OCI-LY3 (cell line): ENCODE measurements around the gene PTCD2.

ENCODE experiments used
- H2AFZ ChIP-seq: fragments of 200-600, 300-600 bp; shearing (Covaris generic); 2 replicates; pipeline ENCODE4 v1.6.0; 2014; ENCODE audit warnings: antibody characterized with exemption, low read depth, low read length
- H3K27ac ChIP-seq: fragments of 200-600, 300-600 bp; sonication (generic); 2 replicates; pipeline ENCODE4 v1.5.1; 2014; ENCODE audit warnings: mild to moderate bottlenecking, low read length, moderate library complexity, mixed read lengths
- H3K27me3 ChIP-seq: fragments of 200-600, 300-600 bp; sonication (generic); 2 replicates; pipeline ENCODE4 v1.6.1; 2014; ENCODE audit warnings: low read depth, low read length, mixed read lengths
- H3K36me3 ChIP-seq: fragments of 200-600, 300-600 bp; sonication (generic); replicated peaks from 2 replicates; pipeline ENCODE3; 2014; ENCODE audit warnings: low read depth, low read length, mixed read lengths
- H3K4me1 ChIP-seq: fragments of 300-600, 200-600 bp; sonication (generic); 2 replicates; pipeline ENCODE4 v1.6.1; 2014; ENCODE audit warnings: low read length, mixed read lengths
- H3K4me2 ChIP-seq: fragments of 200-600, 300-600 bp; sonication (generic); 2 replicates; pipeline ENCODE4 v1.6.1; 2014; ENCODE audit warnings: low read length, mixed read lengths
- H3K4me3 ChIP-seq: fragments of 300-600, 200-600 bp; sonication (generic); 2 replicates; pipeline ENCODE4 v1.5.1; 2014; ENCODE audit warnings: antibody characterized with exemption, mild to moderate bottlenecking, low read length, moderate library complexity
- H3K79me2 ChIP-seq: fragments of 300-600, 200-600 bp; shearing (Covaris generic); 2 replicates; pipeline ENCODE4 v1.6.1; 2014; ENCODE audit warnings: mild to moderate bottlenecking, low read length, mixed read lengths
- H3K9ac ChIP-seq: fragments of 300-600, 200-600 bp; shearing (Covaris generic); 2 replicates; pipeline ENCODE4 v1.6.0; 2014; ENCODE audit warnings: mild to moderate bottlenecking, low read length, moderate library complexity
- H3K9me3 ChIP-seq: fragments of 200-600, 300-600 bp; shearing (Covaris generic); 2 replicates; pipeline ENCODE4 v1.6.1; 2014; ENCODE audit warnings: low read length, mixed read lengths; ENCODE audit not compliant: insufficient read depth
- H4K20me1 ChIP-seq: fragments of 200-600, 300-600 bp; sonication (generic); 2 replicates; pipeline ENCODE4 v1.6.1; 2016; ENCODE audit warnings: low read length, mixed read lengths; ENCODE audit not compliant: insufficient read depth
- CTCF ChIP-seq: fragments of 200-600, 300-600 bp; sonication (generic); IDR thresholded peaks from 2 replicates; pipeline ENCODE4 v1.5.1; 2014; ENCODE audit warnings: antibody characterized with exemption, low read length, low read depth
- EZH2phosphoT487 ChIP-seq: fragments of 200-600 bp; shearing (Covaris generic); IDR thresholded peaks from 2 replicates; pipeline ENCODE4 v1.6.1; 2018; ENCODE audit warnings: antibody characterized with exemption, mixed run types, low read depth

The PTCD2 gene

GRCh38 chr5:72282878-72283277 is 37.3 kb upstream of the PTCD2 start:
- no peak overlapping the region for H3K9ac ChIP-seq
- TF ChIP-seq CTCF = no peak
- no peak for TF ChIP-seq EZH2phosphoT487
- no peaks in the 10 kb centered on the region for H3K79me2 ChIP-seq
- no peak overlapping the region for H2AFZ ChIP-seq
- peaks cover 16% of the 10 kb centered on the region for H3K36me3 ChIP-seq
- H3K4me3 ChIP-seq = no peak overlapping the region
- no peaks in the 10 kb centered on the region for H3K27me3 ChIP-seq
- H3K4me1 ChIP-seq = peaks cover 10% of the 10 kb centered on the region
- H3K4me2 ChIP-seq = no peak overlapping the region
- H4K20me1 ChIP-seq = no peaks in the 10 kb centered on the region
- H3K9me3 ChIP-seq = no peaks in the 10 kb centered on the region
- H3K27ac ChIP-seq = no peak overlapping the region

GRCh38 chr5:72283358-72283757 is 36.8 kb upstream of the PTCD2 start:
- no peaks in the 10 kb centered on the region for H4K20me1 ChIP-seq

GRCh38 chr5:72284559-72285423 is 35.4 kb upstream of the PTCD2 start:
- Histone ChIP-seq H3K9me3 (no peaks in the 10 kb centered on the region), H3K79me2 (no peaks in the 10 kb centered on the region), H2AFZ (no peak overlapping the region), H3K4me1 (peaks cover 10% of the 10 kb centered on the region), H3K4me2 (no peak overlapping the region), H4K20me1 (no peaks in the 10 kb centered on the region), H3K36me3 (peaks cover 15% of the 10 kb centered on the region), H3K27ac (no peak overlapping the region), H3K27me3 (no peaks in the 10 kb centered on the region), H3K4me3 (no peak overlapping the region), H3K9ac (no peak overlapping the region)
- TF ChIP-seq CTCF (no peak), EZH2phosphoT487 (no peak)

More at GRCh38 chr5:72283358-72283757, 36.8 kb upstream of the PTCD2 start:
- peaks cover 16% of the 10 kb centered on the region for H3K36me3 ChIP-seq
- H3K9ac ChIP-seq = no peak overlapping the region
- H3K79me2 ChIP-seq = no peaks in the 10 kb centered on the region
- no peaks in the 10 kb centered on the region for H3K9me3 ChIP-seq
- H3K27me3 ChIP-seq = no peaks in the 10 kb centered on the region
- H3K27ac ChIP-seq = no peak overlapping the region
- H3K4me3 ChIP-seq = no peak overlapping the region
- peaks cover 10% of the 10 kb centered on the region for H3K4me1 ChIP-seq
- no peak for TF ChIP-seq CTCF
- no peak for TF ChIP-seq EZH2phosphoT487
- no peak overlapping the region for H3K4me2 ChIP-seq
- H2AFZ ChIP-seq = no peak overlapping the region

GRCh38 chr5:72285424-72285821 is 34.8 kb upstream of the PTCD2 start:
- Histone ChIP-seq H4K20me1 (no peaks in the 10 kb centered on the region), H3K27me3 (no peaks in the 10 kb centered on the region), H3K36me3 (peaks cover 17% of the 10 kb centered on the region), H3K4me3 (no peak overlapping the region), H3K9ac (no peak overlapping the region), H3K4me2 (no peak overlapping the region), H3K27ac (no peak overlapping the region), H3K79me2 (no peaks in the 10 kb centered on the region), H3K9me3 (no peaks in the 10 kb centered on the region), H3K4me1 (peaks cover 10% of the 10 kb centered on the region), H2AFZ (no peak overlapping the region)
- no peak for TF ChIP-seq CTCF
- no peak for TF ChIP-seq EZH2phosphoT487
